ENCODE results near the gene PRKCZ. TPM values are rescaled to one million over a fixed set of nuclear protein-coding genes. Genes with fewer than 3 reads are reported as not detected.

The PRKCZ gene
- total RNA-seq, 2 donors from 2014 or later: 34.5 to 46.7 TPM

- Histone ChIP-seq H3K9me3 (no peaks in the 10 kb centered on the region), H3K27ac (no peak overlapping the region), H3K4me1 (replicated peaks) (no peaks in the 10 kb centered on the region), H3K4me3 (no peak overlapping the region), H3K36me3 (no peaks in the 10 kb centered on the region), H3K27me3 (replicated peaks; ENCODE audit: insufficient read depth) (no peaks in the 10 kb centered on the region)
- WGBS: 94% methylated on average over 25 of the region's 26 CpGs
- intact Hi-C loops (cut with DNase I): no loop called here
- no peak for TF ChIP-seq CTCF (IDR thresholded peaks at IDR 0.05)
- TF ChIP-seq POLR2A (IDR thresholded peaks at IDR 0.05): no peak
- TF ChIP-seq POLR2AphosphoS5 (IDR thresholded peaks at IDR 0.05): no peak
- no peak for DNase-seq (ENCODE audit: low spot score)
Observed at GRCh38 chr1:2172012-2172411, 121.8 kb downstream of the PRKCZ start.

DNA sequence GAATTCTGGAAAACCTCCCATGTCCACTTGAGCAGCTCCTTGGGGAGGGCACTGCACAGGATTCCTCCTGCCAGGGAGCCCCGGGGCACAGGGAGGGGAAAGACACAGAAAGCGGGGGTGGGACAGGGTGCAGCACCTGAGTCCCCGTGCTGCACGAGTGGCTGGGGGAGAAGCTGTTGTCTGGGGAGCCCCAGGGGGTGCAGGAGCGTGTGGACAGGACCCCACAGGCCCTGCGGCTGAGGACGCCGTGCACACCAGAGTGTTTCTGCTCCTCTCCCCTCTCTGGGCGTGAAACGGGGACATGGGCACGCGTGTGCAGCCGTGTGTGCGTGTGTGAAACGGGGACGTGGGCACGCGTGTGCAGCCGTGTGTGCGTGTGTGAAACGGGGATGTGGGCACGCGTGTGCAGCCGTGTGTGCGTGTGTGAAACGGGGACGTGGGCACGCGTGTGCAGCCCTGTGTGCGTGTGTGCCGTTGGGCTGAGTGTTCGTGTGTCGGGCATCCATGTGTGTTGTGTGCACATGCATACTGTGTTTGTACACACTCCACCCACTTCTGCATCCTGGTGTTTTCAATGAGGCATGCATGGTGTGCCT is 122.4 kb downstream of the PRKCZ start:
- no peak for TF ChIP-seq POLR2A (IDR thresholded peaks at IDR 0.05)
- TF ChIP-seq POLR2AphosphoS5 (IDR thresholded peaks at IDR 0.05): no peak
- TF ChIP-seq CTCF (IDR thresholded peaks at IDR 0.05): no peak
- Histone ChIP-seq H3K36me3 (no peaks in the 10 kb centered on the region), H3K27me3 (replicated peaks; ENCODE audit: insufficient read depth) (no peaks in the 10 kb centered on the region), H3K4me3 (no peak overlapping the region), H3K27ac (no peak overlapping the region), H3K9me3 (no peaks in the 10 kb centered on the region), H3K4me1 (replicated peaks) (no peaks in the 10 kb centered on the region)
- intact Hi-C loops (cut with DNase I): no loop called here
- 95% methylated on average over 33 of the region's 33 CpGs for WGBS
- DNase-seq (ENCODE audit: low spot score): no peak

DNA sequence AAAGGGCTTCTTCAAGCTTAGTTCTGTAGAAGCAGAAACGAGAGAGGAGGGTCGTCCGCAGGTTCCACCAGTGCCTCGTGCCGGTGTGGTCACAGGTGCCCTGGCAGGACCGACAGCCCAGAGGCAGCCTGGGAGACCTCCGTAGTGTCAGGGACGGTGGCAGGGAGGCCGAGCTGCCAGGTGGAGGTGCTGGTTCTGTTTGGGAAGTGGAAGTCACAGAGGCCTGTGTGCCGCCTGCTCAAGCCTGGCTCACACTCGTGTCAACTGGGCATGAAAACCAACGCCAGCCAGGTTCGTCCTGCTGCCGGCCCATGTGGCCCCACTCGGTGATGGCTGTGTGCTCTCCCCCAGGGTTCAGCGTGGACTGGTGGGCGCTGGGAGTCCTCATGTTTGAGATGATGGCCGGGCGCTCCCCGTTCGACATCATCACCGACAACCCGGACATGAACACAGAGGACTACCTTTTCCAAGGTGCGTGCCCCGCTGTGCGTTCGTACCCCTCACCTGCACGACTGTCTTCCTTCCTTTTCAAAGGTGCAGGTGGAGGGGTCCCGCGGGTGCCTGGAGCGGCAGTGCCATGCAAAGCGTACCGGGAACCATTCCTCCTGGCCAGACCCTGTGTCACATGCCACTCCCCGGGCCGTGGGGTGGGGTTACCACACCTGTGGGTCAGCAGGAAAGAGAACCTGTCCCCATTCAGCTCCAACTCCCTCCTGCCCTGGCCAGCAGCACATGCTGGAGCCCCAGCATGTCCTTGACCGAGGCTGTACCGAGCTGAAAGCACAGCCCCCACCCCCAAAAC is 123.5 kb downstream of the PRKCZ start:
- H3K4me3 ChIP-seq: no peak overlapping the region
- H3K9me3 ChIP-seq: no peaks in the 10 kb centered on the region
- intact Hi-C loops (cut with DNase I): no loop called here
- H3K36me3 ChIP-seq: no peaks in the 10 kb centered on the region
- peak overlapping the region in 1 of 2 donors; percentile 42 for H3K27ac ChIP-seq
- DNase-seq (ENCODE audit: low spot score): no peak
- TF ChIP-seq POLR2A (IDR thresholded peaks at IDR 0.05) (no peak), CTCF (IDR thresholded peaks at IDR 0.05) (no peak), POLR2AphosphoS5 (IDR thresholded peaks at IDR 0.05) (no peak)
- 78% methylated on average over 30 of the region's 37 CpGs for WGBS
- H3K27me3 ChIP-seq (replicated peaks; ENCODE audit: insufficient read depth): no peaks in the 10 kb centered on the region
- H3K4me1 ChIP-seq (replicated peaks): no peaks in the 10 kb centered on the region

GRCh38 chr1:2174348-2175054 is 124.3 kb downstream of the PRKCZ start:
- Histone ChIP-seq H3K4me1 (replicated peaks) (no peaks in the 10 kb centered on the region), H3K4me3 (peak overlapping the region; percentile 15 to 27), H3K9me3 (no peaks in the 10 kb centered on the region), H3K27me3 (replicated peaks; ENCODE audit: insufficient read depth) (no peaks in the 10 kb centered on the region), H3K36me3 (no peaks in the 10 kb centered on the region), H3K27ac (peak overlapping the region; percentile 42 to 49)
- intact Hi-C loops (cut with DNase I): no loop called here
- peak; percentile 55 for DNase-seq (ENCODE audit: low spot score)
- WGBS: 12% methylated on average over 24 of the region's 31 CpGs
- TF ChIP-seq CTCF (IDR thresholded peaks at IDR 0.05): peak; percentile 56 to 90 (median 85)
- TF ChIP-seq POLR2A (IDR thresholded peaks at IDR 0.05): no peak
- peak; percentile 41 for TF ChIP-seq POLR2AphosphoS5 (IDR thresholded peaks at IDR 0.05)
